ENCODE measurements around the gene GID8. TPM values are rescaled to one million over a fixed set of nuclear protein-coding genes. Genes with fewer than 3 reads are reported as not detected.

The GID8 gene
- total and polyA plus RNA-seq, 2 of the 13 experiments (the other 11 are each of a cell fraction or from before 2014, with no cell fraction given), result 39.6 to 59.8 TPM

- TF ChIP-seq CREB3 (CRISPR knock-in tag; IDR thresholded peaks at IDR 0.05) (0 out of 2 replicates have a peak, but pooled peaks have one; percentile 25), BRF2 (CRISPR knock-in tag; IDR thresholded peaks at IDR 0.05) (no peak), HNF1B (CRISPR knock-in tag; IDR thresholded peaks at IDR 0.05) (no peak), RFX3 (CRISPR knock-in tag; IDR thresholded peaks at IDR 0.05) (peak; percentile 72), ZBTB3 (CRISPR knock-in tag; IDR thresholded peaks at IDR 0.05; ENCODE audit: borderline replicate concordance, low read depth) (no peak; the same call in 1 of the 2 replicates), ZNF274 (CRISPR knock-in tag; IDR thresholded peaks at IDR 0.05) (peak; percentile 81; the same call in 1 of the 2 replicates), TBX2 (CRISPR knock-in tag; IDR thresholded peaks at IDR 0.05; ENCODE audit: borderline replicate concordance) (0 out of 2 replicates have a peak, but pooled peaks have one; percentile 8), RBM22 (optimal IDR thresholded peaks at IDR 0.05; ENCODE audit: low read length) (peak; percentile 89), ZFX (CRISPR knock-in tag; IDR thresholded peaks at IDR 0.05; ENCODE audit: low read depth) (peak; percentile 43; the same call in 1 of the 2 replicates), PAF1 (CRISPR knock-in tag; IDR thresholded peaks at IDR 0.05) (no peak), CENPBD1 (CRISPR knock-in tag; IDR thresholded peaks at IDR 0.05; ENCODE audit: borderline replicate concordance, low read depth) (no peak), RBM39 (IDR thresholded peaks at IDR 0.05; ENCODE audit: low read depth, low read length, poor library complexity, severe bottlenecking) (no peak), BCL6 (CRISPR knock-in tag; IDR thresholded peaks at IDR 0.05) (0 out of 2 replicates have a peak, but pooled peaks have one; percentile 7), MZF1 (CRISPR knock-in tag; IDR thresholded peaks at IDR 0.05; ENCODE audit: borderline replicate concordance) (peak; percentile 37; the same call in 1 of the 2 replicates), ZMYM2 (CRISPR knock-in tag; IDR thresholded peaks at IDR 0.05) (no peak), SNAPC4 (CRISPR knock-in tag; IDR thresholded peaks at IDR 0.05) (0 out of 2 replicates have a peak, but pooled peaks have one; percentile 64)
Observed at GRCh38 chr20:62924442-62925075, 13.4 kb upstream of the GID8 start (continued).
